Measurements from ENCODE around the gene CYSRT1. TPM values are rescaled to one million over a fixed set of nuclear protein-coding genes. Genes with fewer than 3 reads are reported as not detected.

The CYSRT1 gene
- total and polyA plus RNA-seq, 2 donors (not counting 3 experiments of a cell fraction or from before 2014, with no cell fraction given): 0.44 to 1.1 TPM

DNA sequence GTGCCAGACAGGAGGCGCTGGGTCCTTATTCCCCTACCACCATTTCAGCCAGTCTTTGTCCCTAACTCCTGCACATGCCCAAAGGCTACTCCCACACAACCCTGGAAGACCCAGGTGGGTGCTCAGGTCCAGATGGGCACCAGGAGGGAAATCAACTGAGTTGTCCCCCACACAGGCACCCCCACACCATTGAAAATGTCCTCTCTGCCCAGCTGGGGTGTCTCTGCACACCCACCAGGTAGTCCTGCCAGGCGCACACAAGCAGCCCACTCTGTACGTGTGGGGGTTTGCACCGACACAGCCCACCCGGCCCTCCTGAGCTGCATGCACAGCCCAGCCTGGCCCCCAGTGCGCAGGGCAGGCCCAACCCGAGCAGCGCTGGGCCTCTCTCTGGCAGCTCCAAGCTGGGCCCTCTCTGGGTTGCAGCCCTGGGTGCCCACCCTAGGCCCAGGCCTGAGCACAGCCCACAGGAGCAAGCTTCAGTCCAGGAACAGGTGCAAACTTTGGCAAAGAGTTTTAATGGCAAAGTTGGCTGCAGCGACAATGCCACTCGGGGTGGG, 5.1 kb upstream of the CYSRT1 start:
- POLR2A ChIA-PET: no interaction called here
- Histone ChIP-seq H3K79me2 (ENCODE audit: control insufficient read depth, insufficient read depth, low read length) (no peaks in the 10 kb centered on the region), H4K20me1 (replicated peaks; ENCODE audit: control insufficient read depth, extremely low read depth, insufficient read depth, low read length) (no peaks in the 10 kb centered on the region), H3K36me3 (ENCODE audit: control insufficient read depth in 2 of 2, extremely low read depth in 1 of 2, insufficient read depth in 2 of 2, low read length in 2 of 2) (peaks cover 0 to 2% of the 10 kb centered on the region in 2 experiments), H3K9ac (replicated peaks; ENCODE audit: extremely low read depth, insufficient read depth, low read length) (no peak overlapping the region), H3K4me2 (ENCODE audit: insufficient read depth, low read length) (no peak overlapping the region), H3K9me1 (replicated peaks; ENCODE audit: control insufficient read depth, extremely low read depth, insufficient read depth, low read length) (no peaks in the 10 kb centered on the region), H3K27me3 (ENCODE audit: control insufficient read depth in 2 of 2, insufficient read depth in 2 of 2, low read length in 2 of 2) (no peaks in the 10 kb centered on the region), H3K9me3 (replicated peaks; ENCODE audit: control insufficient read depth, insufficient read depth, low read length) (no peaks in the 10 kb centered on the region), H2AFZ (ENCODE audit: low read depth, low read length) (no peak overlapping the region), H3K4me3 (replicated peaks in 1 of 3; ENCODE audit: insufficient read depth in 1 of 3, low read depth in 1 of 3, low read length in 3 of 3) (no peak overlapping the region), H3K27ac (ENCODE audit: insufficient read depth, low read depth, low read length) (no peak overlapping the region), H3K4me1 (ENCODE audit: control insufficient read depth, extremely low read depth, insufficient read depth, low read length) (peaks cover 18% of the 10 kb centered on the region)
- BruUV-seq (replicated peaks): no TSS peak
- CTCF ChIA-PET: interaction anchor here (2.1 kb wide), 1 partner anchor 17 kb away, joined by 8 read pairs; no protein-coding TSS in a partner anchor
- no peak for FAIRE-seq
- no peak for DNase-seq (ENCODE audit: low read depth, low spot score)
- dilution Hi-C loops (cut with MboI; ENCODE audit: extremely low pct_ligation_motif_present, low sequenced_read_pairs): no loop called here
- intact Hi-C loops (cut with micrococcal nuclease): no loop called here
- TF ChIP-seq MYC (IDR thresholded peaks at IDR 0.05; ENCODE audit: low read depth, low read length): no peak
- no peak for TF ChIP-seq JUN (IDR thresholded peaks at IDR 0.05; ENCODE audit: borderline replicate concordance, insufficient read depth, insufficient read length, low read depth)

DNA sequence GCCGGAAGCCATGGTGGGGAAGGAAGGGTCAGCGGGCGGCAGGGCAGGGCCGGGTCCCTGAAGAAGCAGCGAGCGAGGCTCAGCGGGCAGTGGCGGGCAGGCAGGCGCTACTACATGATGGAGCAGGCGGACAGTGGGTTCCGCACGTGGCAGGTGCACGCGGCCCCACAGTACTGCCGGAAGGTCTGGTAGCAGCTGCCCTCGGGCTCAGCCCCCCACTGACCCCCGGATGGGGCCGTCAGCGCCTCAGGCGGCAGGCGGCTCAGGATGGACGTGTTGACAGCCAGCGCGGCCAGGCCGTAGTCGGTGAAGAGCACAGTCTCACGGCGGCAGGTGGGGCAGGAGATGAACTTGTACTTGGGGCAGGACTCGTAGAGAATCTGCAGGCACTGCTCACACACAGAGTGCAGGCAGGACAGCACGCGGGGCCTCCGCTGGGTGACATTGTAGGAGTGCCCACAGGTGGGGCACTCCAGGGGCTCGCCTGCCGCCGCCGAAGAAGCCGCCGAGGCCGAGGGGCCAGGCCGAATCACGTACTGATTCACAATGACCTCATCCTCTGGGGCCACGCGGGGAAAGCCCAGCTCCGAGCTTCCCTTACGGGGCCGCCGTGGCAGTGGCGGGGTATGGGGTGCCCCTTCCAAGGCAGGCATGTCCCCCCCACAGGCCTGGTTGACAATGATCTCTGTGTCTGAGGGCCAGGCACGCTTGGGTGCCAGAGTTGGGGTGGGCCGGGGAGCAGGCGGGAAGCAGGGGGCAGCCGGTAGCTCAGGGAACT, 4.5 kb upstream of the CYSRT1 start:
- Histone ChIP-seq H3K4me2 (ENCODE audit: insufficient read depth, low read length) (no peak overlapping the region), H3K27ac (ENCODE audit: insufficient read depth, low read depth, low read length) (no peak overlapping the region), H3K9me1 (replicated peaks; ENCODE audit: control insufficient read depth, extremely low read depth, insufficient read depth, low read length) (no peaks in the 10 kb centered on the region), H3K79me2 (ENCODE audit: control insufficient read depth, insufficient read depth, low read length) (no peaks in the 10 kb centered on the region), H3K36me3 (ENCODE audit: control insufficient read depth in 2 of 2, extremely low read depth in 1 of 2, insufficient read depth in 2 of 2, low read length in 2 of 2) (peaks cover 0 to 2% of the 10 kb centered on the region in 2 experiments), H3K27me3 (ENCODE audit: control insufficient read depth in 2 of 2, insufficient read depth in 2 of 2, low read length in 2 of 2) (no peaks in the 10 kb centered on the region), H2AFZ (ENCODE audit: low read depth, low read length) (no peak overlapping the region), H3K4me3 (replicated peaks in 1 of 3; ENCODE audit: insufficient read depth in 1 of 3, low read depth in 1 of 3, low read length in 3 of 3) (no peak overlapping the region), H3K9me3 (replicated peaks; ENCODE audit: control insufficient read depth, insufficient read depth, low read length) (no peaks in the 10 kb centered on the region), H3K4me1 (ENCODE audit: control insufficient read depth, extremely low read depth, insufficient read depth, low read length) (peaks cover 18% of the 10 kb centered on the region), H3K9ac (replicated peaks; ENCODE audit: extremely low read depth, insufficient read depth, low read length) (no peak overlapping the region), H4K20me1 (replicated peaks; ENCODE audit: control insufficient read depth, extremely low read depth, insufficient read depth, low read length) (no peaks in the 10 kb centered on the region)
- POLR2A ChIA-PET: no interaction called here
- dilution Hi-C loops (cut with MboI; ENCODE audit: extremely low pct_ligation_motif_present, low sequenced_read_pairs): no loop called here
- intact Hi-C loops (cut with micrococcal nuclease): no loop called here
- FAIRE-seq (no peak), DNase-seq (ENCODE audit: low read depth, low spot score) (no peak)
- BruUV-seq (replicated peaks): no TSS peak
- CTCF ChIA-PET: no interaction called here
- TF ChIP-seq, protein P1, sequence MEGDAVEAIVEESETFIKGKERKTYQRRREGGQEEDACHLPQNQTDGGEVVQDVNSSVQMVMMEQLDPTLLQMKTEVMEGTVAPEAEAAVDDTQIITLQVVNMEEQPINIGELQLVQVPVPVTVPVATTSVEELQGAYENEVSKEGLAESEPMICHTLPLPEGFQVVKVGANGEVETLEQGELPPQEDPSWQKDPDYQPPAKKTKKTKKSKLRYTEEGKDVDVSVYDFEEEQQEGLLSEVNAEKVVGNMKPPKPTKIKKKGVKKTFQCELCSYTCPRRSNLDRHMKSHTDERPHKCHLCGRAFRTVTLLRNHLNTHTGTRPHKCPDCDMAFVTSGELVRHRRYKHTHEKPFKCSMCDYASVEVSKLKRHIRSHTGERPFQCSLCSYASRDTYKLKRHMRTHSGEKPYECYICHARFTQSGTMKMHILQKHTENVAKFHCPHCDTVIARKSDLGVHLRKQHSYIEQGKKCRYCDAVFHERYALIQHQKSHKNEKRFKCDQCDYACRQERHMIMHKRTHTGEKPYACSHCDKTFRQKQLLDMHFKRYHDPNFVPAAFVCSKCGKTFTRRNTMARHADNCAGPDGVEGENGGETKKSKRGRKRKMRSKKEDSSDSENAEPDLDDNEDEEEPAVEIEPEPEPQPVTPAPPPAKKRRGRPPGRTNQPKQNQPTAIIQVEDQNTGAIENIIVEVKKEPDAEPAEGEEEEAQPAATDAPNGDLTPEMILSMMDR (IDR thresholded peaks at IDR 0.05; ENCODE audit: extremely low read depth in 1 of 2, insufficient read depth in 1 of 2, low read depth in 1 of 2, low read length in 2 of 2): no peak
- TF ChIP-seq EZH2 (IDR thresholded peaks at IDR 0.05; ENCODE audit: borderline replicate concordance, low read depth, low read length, severe bottlenecking) (no peak), GATA2 (IDR thresholded peaks at IDR 0.05; ENCODE audit: insufficient read depth, insufficient read length, low read depth, low read length) (no peak), MYC (IDR thresholded peaks at IDR 0.05; ENCODE audit: low read depth, low read length) (no peak), POLR2AphosphoS5 (IDR thresholded peaks at IDR 0.05; ENCODE audit: insufficient read depth, low read depth, low read length) (no peak), POLR2A (IDR thresholded peaks at IDR 0.05; ENCODE audit: low read depth, low read length) (no peak), JUN (IDR thresholded peaks at IDR 0.05; ENCODE audit: borderline replicate concordance, insufficient read depth, insufficient read length, low read depth) (no peak)
- TF ChIP-seq, protein P2, sequence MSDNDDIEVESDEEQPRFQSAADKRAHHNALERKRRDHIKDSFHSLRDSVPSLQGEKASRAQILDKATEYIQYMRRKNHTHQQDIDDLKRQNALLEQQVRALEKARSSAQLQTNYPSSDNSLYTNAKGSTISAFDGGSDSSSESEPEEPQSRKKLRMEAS (IDR thresholded peaks at IDR 0.05; ENCODE audit: insufficient read depth, insufficient read length): no peak
